ENCODE measurements around the gene OTUD4.
"Not testable (repeated sequence)": the region's sequence is repeated elsewhere in the genome, so short reads cannot be mapped to it uniquely, and the experiment has no call there.

Gene OTUD4

DNA sequence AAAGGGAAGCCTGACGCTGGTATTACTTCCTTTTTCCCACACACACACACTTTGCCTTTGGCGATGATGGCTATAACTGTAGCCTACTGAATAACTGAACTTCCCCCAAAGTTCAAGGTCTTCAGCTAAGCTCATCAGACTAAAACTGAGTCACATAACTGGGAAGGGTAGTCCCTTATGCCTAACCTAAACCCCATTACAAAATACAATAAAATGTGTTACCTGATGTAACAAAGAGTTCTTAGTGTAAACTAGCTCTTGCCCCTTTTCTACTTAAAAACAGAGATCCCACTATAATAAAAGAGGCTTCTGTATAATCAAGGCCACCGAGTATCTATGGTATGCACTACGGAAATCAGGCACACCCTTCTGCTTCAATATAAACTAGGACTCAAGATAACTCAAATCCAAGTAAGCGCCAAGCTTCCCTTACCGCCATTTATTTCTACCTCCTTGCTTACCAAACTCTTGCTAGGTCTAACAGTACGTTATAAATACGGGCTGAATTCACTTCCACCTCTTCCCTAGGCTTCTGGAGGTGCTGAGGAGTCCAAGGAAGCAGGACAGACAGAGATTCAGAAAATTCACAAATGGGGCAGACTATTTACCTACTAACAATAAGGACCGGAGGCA is 2.4 kb downstream of the OTUD4 start:
- no peak for DNase-seq

DNA sequence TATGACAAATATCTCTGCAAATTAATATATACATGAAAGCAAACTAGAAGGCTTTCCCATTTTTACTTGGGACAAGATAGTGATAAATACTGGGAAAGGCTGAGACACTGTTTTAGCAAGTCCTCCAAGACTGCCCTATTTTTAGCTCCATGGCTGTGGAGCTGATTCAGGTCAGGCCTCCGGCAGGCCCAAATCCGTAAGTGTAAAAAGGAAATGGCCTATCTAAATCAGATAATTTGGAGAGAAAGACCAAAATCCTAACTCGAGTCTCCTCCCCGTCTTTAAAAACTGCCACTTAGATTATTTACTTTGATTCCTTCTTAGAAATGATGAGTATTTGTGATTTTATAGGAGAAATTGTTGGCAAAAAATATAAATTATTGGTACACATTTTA is 2.9 kb downstream of the OTUD4 start:
- no peak for DNase-seq

DNA sequence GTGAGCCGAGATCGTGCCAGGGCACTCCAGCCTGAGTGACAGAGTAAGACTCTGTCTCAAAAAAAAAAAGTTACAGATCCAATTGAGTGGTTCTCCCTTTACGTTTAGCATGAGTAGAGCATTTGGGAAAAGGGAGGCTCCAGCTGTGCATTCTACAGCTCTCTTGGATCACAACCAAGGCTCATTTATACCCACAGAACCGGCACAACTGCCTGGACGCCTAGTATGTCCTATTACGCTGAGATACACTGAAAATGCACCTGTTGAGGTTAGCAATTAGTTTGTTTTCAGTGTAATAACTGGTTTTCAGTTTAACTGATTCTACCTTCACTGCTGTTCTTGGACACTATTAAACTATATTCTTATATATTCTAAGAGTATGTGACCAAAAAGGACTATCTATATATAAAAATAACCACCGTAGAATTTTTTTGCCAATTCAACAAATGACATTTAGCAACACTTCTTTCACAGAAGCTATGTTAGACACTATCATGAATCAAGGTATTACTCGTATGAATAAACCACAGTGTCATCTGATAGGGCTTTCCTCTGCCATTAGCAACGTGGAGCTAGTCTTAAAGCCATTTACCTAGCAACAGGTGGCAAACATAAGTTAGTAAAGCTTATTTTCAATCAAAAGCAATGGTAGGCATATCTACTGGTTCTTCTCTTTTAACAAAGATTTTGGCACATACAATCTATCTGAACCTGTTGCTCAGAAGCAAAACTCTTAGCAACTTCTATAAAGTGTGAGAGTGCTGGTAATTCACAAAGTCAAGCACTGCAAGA is 3.6 kb downstream of the OTUD4 start:
- no peak for DNase-seq

DNA sequence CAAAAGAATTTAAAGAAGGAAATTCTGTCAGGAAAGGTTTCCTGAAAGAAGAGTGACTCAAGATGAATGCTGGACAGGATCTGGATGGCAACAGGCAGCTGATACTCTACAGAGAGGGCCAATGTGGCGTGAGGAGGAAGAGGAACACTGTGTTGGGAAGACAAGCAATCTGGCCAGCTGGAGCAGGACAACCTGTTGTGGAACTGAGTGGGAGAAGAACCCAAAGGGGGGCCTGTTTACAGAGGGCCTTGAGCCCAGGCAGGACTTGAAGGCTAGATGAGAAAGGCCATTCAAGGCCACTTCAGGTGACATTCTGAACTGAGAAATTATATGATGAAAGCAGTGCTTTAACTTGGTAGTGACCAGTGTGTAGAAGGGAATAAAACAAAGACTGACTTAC is 8.5 kb downstream of the OTUD4 start:
- no peak for DNase-seq

DNA sequence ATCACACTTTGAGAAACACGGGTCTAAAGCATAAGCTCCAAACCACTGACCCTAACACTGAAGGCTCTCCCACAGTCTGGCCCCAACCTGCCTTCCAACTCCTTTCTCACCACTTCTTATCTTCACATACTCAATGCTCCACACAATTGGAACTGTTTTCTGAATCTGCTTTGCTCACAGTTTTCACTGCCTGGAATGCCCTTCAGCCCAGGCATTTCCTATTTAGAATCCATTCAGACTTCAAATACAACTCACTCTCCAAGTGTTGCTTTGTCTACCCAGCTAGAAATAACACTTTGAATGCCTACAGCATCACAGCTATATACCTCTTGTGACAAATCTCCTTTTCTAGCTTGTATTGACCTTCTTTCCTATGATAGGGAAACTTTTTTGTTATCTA is 10.2 kb downstream of the OTUD4 start:
- DNase-seq = no peak

DNA sequence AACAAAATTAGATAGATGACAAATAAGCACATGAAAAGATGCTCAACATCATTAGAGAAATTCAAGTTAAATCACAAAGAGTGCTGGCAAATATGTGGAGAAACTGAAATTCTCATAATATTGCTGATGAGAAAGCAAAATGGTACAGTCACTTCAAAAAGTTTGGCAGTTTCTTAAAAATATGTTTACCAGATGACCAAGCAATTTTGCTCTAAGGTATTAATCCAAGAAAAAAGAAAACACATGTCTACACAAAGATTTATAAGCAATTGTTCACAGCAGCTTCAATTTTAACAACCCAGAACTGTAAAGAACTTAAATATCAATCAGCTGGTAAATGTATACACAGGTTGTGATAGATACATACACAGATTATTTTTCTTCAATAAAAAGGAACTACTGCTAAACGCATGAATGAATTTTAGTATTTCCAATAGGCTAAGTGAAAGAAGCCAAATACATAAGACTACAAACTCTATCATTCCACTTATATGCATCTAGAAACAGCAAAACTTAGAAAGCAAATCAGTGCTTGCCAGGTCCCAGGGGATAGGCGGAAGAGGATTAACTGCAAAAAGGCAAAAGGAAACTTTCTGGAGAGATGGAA is 11.7 kb downstream of the OTUD4 start:
- DNase-seq = no peak

DNA sequence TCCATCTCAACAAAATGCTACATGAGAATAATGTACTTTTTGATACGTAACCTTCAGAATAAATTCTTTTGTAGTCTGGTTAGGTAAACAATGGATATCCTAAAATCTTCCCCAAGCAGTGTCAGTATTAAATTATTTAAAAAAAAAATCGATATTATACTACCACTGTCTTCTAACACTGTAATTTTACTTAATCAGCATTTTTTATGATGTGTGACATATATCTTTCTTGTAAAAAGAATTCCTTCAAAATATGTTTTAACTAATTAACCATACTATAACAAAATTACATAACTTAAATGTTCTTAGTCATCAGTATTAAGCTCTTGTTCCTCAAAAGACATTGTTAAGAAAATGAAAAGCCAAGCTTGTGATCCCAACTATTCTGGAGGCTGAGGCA is 12.5 kb downstream of the OTUD4 start:
- DNase-seq = no peak

DNA sequence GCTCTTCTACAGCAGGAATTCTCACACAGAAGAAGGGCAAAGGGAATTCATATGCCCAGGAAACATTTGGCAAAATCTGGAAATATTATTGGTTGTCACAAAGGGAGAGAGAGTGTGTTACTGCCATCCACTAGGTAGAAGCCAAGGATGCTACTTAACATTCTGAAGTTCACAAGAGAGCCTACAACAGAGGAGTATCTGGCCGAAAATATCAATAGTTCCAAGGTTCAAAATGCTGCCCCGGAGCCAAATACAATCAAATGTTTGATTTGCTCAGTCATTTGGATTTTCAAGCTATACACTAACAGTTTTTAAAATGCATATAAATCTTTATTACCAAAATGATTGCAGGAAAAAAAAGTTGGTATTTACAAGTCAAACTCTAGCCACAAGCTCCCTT is 18.8 kb downstream of the OTUD4 start:
- DNase-seq = no peak

DNA sequence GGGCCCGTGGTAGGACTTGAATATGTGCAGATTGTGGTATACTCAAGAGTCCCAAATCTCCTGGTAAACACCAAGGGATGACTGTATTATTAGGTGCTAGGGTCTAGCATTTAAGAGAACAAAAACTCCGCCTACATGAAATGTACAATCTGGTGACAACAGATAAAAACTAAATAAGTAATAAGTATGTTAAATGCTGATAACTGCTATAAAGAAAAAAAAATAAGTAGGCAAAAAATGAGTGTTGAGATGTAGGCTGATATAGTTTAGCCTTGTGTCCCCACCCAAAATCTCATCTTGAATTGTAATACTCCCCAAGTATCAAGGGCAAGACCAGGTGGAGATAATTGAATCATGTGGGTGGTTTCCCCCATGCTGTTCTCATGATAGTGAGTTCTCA is 23.4 kb downstream of the OTUD4 start:
- no peak for DNase-seq

DNA sequence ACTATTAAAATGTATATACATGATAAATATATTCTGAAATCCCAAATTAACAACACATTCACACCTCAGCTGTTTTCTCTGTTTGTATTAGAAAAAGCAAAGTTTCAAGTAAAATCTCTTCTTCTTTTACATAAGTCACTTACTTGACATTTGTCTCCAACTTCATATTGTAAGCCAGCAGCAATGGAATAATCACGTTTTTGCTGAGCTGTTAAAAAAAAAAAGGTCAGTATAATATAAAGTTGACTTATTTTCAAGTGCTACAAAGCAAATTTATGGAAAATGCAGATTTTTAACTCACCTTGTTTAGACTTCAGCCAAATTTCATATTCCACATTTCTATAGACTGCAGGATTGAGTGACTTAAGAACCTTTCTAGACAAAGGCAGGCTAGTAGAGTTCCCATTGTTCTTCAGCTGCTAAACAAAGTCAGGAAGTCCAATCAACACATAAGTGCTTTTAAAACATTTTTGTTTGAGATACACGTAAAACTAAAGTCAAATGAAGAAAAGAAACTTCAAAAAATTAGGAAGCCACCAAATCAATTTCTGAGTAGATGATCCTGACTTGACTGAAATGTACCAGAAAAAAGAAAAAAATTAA is 25.0 kb downstream of the OTUD4 start:
- no peak for DNase-seq

DNA sequence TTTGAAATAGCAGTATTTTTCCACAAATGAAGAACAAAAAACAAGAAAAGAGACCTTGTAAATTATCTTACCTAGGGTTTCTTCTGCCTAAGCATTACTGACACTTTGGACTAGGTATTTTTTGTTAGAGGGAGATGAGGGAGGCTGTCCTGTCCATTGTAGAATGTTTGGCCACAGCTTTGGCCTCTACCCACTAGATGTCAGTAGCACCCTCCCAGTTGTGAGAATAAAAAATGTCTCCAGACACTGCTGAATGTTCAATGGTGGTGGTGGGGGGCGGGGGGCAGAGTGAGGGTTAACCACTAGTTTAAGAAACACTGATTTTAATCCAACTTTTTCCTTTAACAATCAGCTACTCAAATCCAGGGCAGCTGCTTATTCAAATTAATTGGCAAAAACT is 25.8 kb downstream of the OTUD4 start:
- peak; percentile 25 for DNase-seq

DNA sequence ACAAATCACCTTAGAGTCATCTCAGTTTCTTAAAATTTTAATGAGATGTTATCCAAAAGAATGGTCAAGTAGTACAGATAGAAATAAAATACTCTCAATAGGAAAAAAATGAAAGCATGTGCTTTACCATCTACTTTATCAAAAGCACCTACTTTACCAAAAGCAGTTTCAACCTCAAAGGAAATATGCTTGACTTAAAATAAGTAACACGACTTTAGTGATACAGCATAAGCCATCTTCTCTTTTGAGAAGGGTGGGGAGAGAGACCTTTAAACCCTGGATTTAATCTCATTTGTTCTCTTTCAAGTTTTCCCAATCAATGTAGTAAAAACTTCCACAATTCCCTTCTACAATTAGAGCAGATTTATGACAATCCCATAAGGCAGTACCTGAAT is 26.5 kb downstream of the OTUD4 start:
- no peak for DNase-seq

DNA sequence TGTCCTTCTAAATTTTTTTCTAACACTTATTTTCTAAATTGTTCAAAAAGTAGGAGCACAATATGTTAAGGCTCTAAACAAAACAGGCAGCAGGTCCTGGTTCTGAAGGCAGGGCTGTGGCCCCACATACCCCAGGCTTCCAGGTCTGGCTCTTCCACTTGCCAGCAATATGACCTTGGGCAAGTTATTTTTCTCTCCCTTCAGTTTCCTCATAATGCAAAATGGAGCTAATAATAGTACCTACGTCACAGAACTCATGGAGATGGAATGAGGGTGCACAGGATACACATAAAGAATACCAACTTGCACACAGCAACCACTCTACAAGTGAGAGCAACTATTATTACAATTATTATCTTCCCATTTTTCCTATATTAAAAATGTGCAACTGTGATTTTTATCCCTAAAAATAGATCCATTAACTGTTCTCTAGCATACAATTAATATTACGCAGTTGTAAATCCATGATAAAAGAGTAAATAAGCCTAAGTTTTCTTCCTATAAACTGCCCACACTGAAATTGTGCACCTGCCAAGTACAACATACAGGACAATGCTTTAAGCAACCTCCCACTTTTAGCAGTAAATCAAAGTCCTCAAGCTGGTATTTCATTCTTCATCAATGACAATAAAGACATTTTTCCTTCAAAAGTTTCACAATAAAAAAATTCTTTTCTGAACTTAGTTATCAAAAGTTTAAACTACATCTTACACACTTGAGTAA is 27.0 kb downstream of the OTUD4 start:
- DNase-seq = no peak

DNA sequence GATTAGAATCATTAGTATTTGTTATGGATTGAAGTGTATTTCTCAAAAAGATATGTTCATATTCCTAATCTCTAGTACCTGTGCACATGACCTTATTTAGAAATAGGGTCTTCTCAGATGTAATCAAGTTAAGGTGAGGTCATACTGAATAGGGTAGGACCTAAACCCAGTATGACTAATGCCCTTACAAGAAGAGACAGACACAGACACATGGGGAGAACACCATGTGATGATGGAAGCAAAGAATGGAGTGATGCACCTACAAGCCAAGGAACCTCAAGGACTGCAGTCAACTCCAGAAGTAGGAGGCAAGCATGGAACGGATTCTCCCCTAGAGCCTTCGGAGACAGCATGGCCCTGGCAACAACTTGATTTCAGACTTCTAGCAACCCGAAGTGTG is 31.4 kb downstream of the OTUD4 start:
- no peak for DNase-seq

DNA sequence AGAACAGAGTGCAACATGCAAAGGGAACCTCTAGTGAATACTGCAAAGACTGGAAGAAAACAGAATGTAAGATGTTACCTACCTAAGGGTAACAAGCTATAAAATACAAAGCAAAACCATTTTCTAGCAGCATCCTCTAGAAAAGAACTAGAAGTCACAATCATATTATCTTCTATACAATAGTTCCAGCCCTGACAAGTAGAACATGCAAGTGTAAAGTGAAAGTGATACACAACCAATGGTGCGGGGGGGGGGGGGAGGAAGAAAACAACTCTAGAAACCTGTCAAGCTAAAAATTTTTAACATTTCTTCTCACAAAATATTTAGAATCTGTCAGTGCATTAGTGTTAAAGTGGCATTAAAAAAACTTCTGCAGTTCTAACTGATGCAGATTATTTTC is 44.2 kb downstream of the OTUD4 start:
- not testable (repeated sequence) for DNase-seq

DNA sequence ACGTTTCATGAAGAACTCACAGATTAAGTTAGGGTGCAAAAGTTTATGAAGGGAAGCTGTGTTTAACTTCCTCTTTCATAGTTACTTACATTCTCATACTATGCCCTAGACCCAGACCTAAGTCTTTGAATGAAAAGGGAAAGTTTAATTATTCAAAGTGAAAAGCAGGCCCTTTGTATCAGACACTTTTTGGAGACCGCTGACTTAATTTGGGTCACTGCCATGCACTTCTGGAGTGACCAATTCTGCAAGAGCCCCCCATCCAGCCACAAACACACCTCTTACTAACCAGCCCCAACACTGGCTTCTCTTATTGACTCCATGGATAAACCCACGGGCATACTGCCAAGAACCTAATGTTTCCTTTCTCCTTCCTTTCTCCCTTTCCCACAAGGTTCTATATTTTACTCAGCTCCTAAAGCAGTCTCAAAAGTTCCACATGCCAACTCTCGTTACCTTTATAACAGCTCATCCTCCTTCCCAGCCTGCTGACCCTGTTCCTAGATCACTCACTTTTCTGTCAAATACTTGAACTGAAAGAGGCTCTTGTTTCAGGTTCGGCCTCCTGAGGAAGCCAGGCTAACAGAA is 47.8 kb downstream of the OTUD4 start:
- no peak for DNase-seq

DNA sequence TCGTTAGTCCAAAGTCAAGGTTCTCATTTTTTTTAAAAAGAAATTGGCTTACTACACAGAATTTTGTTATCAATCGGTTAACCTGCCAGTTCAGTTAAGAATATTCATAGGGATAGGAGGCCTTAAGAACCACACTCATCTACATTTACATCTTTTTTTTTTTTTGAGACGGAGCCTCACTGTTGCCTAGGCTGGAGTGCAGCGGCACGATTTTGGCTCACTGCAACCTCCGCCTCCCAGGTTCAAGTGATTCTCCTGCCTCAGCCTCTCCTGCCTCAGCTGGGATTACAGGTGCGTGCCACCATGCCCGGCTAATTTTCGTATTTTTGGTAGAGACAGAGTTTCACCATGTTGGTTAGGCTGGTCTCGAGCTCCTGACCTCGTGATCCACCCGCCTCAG is 48.5 kb downstream of the OTUD4 start:
- DNase-seq = no peak

DNA sequence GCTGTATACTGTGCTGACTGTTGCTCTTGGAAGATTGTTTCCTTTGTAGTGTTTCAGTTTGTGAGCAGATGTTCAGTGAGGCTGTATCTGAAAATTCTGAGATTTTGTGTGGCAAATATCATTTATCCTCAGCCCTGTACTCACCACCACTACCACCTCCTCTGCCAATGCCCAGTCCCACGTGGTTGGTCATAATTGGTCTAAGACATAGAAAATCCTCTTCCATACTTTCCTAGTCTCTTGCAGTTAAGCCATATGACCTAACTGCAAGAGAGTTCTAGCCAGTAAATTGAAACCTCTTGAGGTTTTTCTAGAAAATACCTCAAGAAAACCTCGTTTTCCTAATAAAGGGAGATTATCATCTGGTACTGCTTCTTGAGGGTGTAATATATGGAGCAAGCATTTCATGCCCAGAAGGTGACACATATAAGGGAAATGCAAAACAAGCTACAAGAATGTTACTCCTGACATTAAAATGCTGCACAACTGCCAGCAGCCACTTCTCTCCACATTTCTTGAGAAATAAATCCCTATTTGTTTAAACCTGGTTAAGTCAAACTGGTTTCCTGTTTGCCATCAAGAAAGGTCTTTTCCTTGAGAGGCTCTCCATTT is 49.5 kb downstream of the OTUD4 start:
- DNase-seq = no peak

DNA sequence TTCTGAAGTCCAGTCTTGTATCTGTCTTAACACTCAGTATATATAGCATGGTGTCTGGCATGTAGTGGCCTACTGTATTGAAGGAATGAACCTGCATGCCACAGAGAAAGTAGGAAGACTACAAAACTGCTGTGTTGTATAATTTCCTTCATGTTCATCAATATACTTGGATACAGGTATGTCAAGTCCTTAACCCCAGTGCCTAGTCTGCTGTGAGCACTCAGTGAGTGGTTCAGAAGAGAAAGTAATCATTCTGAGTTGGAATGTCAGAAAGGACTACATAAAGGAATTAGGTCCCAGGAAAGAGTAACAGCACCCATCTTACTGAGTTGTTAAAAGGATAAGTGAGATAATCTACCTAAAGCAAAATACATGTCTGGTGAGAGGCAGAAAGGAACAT is 50.3 kb downstream of the OTUD4 start:
- DNase-seq = no peak

DNA sequence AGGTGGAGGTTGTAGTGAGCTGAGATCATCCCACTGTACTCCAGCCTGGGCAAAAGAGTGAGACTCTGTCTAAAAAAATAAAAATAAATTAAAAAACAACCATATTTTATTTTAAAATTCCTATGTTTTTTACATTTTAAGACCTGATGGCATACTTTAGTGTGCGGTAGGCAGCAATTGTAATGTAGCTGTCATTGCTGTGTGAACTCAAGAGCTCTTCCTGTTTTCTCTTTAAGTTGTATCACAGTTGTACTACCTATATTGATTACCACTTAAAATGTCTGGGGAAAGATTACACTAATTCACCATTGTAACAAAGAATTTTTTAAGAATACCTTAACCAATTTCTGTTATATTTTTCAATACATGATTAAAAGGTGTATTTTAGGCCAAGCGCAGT is 55.0 kb downstream of the OTUD4 start:
- DNase-seq = no peak

DNA sequence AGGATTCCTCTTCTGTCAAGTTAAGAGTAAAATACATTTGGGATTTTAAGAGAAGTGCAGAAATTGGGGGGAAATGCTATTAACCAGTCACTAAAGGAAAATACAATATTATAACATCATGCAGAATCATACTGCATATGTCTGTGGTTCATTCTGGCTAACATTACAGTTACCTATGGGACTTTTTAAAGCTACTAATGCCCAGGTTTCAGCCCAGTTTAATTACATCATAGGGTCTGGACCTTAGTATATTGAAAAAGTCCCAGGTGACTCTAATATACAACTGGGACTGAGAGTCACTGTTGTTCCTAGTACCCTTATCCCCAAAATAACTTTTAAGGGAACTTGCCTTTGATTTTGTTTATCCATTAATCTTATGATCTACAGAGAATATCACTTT is 72.3 kb downstream of the OTUD4 start:
- no peak for DNase-seq

DNA sequence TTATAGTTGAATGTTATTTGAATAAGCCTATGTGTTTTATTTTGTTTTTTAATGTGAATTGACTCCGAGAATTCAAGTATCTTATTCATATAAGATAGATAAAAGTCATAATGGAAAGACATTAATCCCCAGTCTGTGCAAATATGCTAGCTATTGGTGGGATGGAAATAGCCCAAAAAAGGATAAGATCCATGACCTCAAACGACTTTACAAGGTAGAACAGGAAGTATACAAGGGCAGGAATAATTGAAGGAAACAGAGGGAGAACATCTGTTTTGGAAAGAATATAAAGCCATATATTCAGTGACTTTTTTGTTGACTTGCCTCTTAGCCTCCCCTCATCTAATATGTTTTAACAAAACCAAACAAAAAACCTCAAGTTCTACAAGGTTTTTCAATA is 73.3 kb downstream of the OTUD4 start:
- DNase-seq = no peak

DNA sequence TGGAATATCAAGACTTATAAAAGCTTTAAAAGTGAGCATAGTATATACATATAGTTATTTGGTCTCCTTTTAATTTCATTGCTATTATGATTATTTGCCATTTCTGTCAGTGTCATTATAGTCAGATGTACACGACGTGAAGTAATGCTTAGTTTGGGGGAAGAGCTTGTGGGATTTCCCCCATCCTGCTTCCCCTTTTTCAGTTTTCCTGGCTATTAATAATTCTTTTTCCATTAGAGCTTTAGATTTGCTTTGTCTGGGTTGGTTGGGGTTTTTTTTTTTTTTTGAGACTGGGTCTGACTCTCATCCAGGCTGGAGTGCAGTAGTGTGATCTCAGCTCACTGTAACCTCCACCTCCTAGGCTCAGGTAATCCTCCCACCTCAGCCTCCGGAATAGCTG is 76.9 kb downstream of the OTUD4 start:
- DNase-seq = no peak

Measured in femur (tissue), 1 donor.